ENCODE results near the gene NOS1AP.

NOS1AP gene

DNA sequence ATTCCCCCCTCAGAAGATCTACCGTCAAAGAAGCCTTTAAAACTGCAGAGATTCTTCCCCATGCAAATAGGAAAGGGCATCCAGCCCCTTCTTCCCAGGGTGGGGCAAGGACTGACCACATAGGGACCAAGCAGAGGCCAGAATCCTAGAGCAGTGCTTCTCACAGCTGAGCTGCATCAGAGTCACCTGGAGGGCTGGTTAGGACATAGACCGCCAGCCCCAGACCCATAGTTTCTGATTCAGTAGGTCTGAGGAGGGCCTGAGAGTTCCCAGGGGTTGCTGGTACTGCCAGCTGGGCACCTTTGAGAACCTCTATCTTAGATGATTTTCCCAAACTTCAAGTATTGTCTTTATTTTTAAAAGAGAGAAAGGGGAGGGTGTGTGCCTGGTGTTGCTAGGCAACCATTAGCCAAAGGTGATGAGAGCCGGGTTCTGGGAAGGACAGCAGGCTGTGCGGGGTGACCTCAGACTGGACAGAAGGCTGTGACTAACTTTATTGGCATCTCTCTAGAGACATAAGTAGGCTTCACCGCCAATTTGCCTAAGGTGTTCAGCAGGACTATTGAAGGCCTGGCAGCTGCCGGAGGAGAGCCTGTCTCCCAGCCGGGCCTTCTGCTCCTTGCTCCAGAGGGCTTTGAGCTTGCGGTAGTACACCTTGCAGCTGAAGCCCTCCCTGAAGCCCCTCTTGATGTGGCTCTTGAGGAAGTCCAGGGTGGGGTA lies 304.2 kb downstream of the NOS1AP start:
- DNase-seq: no peak

DNA sequence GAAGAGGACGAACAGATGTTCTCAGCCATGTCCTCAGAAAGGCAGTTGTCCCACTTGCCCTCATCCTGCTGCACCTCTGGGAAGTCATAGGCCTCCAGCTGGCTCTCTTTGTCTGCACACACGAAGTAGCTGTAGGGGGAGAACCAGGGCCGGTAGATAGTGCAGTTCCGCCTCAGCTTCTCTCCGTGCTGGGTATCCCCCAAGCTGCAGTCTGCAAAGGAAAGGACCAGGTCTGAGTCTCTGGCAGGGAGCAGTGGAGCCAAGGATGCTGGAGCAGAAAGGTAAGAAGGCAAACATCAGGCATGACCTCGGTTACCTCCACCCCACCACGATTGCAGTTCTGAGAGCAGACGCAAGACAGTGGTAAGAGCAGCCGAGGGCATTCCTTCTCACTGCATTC lies 304.9 kb downstream of the NOS1AP start:
- DNase-seq: no peak

DNA sequence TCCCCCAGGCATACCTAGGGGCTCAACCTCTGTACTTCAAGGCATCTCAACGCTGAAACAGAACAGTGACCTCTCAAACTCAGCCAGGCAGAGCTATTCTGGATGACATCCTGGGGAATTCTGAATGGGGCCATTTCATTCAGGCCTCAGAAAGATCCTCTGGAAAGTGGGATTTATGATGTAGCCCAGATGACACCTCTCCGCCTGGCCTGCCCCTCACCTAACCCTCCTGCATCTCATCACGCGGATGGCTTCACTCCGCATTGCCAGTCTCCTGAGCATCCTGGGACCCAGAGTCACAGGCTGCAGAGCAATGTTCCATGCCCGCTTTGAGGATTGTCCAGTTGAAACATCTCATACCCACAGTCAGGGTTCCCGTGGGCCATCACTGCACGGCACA lies 306.0 kb downstream of the NOS1AP start:
- no peak for DNase-seq

DNA sequence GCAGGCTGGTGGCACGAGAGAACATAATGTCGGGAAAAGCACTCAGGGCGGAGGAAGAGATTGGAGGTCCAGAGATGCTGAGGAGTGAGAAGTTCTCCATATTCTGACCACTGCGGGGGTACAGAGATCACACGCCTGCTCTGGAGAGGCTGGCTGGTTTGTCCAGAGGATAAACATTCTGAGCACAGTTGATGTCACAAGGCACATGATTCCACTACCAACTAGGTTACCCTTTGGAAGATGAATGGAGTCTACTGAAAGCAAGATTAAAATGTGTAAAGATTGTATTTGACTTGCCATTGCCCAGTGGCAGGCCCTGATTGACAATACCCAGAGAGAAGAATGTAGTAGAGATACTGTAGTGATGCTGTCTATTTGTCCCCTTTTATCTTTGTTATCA lies 307.2 kb downstream of the NOS1AP start, which contains the start of gene SPATA46:
SPATA46 (minus strand) TSS at position 164 of the 400 bp plus-strand sequence; CDS start at position 100, 64 bp downstream.
- DNase-seq: no peak

DNA sequence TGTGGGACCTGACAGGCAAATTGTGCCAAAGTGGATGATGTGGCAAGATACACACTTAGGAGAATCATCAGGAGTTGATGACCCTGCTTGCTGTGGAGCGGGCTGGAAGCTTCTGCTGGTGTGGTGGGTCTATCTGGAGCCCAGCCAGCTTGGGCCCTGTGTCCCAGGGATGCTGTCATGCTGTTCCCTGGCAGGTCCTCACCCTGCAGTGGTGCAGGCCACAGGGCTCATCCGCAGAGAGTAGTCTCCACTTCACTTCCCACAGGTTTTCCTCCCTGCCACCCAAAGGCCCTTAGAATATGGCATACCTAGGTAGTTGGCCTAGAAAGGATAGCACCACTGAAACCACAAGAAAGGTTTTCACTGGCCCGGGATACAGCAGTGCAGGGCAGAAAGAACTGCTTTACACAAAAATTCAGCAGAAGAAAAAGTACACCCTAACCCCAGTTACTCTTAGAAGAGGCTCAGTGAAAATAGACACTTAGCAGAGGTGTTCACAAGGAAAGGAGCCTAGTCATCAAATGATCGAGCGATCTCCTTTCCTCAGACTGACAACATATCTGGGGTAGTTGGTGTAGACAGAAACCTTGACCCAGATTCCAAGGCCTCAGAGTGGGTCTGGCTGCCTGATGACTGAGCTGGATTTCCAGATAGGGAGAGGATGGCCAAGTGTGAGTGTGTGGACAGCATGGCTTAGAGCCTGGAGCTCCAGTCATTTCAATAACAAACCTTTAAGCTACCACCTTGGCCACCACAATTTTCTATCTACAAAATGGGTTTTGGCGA lies 310.8 kb downstream of the NOS1AP start:
- no peak for DNase-seq

DNA sequence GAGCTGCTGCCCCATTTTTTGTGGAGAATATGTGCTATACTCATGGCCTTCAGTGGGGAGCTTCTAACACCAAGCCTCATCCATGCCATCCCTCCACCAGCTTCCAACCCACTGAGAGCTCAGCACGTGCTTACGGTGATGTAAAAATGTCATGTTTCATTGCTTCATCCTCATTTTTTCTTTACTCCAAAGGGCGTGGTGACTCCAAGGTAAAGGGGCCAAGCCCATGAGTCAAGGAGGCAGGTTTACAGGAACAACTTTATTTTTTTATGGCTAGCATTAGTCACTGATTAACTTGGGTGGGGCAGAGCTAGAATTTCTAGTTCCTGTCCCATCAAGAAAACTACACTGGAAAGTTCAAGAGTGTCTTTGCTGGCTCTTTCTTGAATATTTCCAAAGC lies 311.9 kb downstream of the NOS1AP start, which contains the start of gene C1orf226:
C1orf226 (plus strand) TSS at position 346 of the 400 bp plus-strand sequence. CDS start 174 bp downstream, outside the sequence.
- no peak for DNase-seq

DNA sequence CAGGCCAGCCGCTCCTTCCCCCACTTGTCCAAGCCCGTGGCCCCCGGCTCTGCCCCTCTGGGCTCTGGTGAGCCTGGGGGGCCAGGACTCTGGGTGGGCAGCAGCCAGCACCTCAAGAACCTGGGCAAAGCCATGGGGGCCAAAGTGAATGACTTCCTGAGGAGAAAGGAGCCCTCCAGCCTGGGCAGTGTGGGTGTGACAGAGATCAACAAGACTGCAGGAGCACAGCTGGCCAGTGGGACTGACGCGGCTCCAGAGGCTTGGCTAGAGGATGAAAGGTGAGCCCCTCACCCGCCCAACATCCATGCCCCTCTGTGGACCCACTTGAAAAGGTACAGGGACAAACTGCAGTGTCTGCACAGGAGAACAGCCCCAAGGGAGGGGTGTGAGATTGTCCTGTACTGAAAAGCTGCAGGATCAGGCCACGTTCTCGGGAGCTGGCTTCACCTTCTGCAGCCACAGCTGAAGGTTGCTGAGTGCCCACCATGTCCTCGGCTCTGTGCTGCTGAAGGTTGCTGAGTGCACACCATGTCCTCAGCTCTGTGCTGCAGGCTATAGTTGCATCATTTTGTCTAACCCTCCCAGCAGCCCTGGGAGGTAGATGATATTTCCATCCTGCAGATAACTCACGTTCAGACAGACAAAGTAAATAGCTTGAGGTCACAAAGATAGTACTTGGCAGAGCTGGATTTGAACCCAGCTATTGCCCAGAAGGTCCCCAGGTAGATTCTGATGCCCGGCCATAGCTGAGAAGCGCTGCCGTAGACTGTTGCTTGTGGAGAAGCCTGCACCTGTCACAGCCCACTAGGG lies 312.7 kb downstream of the NOS1AP start:
- no peak for DNase-seq

DNA sequence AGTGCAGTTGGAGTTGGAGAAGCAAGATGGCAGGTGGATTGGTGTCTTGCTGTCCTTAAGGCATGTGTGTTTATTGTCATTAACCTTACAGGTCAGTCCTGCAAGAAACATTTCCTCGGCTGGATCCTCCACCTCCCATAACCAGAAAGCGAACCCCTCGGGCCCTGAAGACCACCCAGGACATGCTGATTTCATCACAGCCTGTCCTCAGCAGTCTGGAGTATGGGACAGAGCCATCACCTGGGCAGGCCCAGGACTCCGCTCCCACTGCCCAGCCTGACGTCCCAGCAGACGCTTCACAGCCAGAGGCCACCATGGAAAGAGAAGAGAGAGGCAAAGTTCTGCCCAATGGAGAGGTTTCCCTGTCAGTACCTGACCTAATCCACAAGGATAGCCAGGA lies 313.6 kb downstream of the NOS1AP start:
- DNase-seq: no peak

DNA sequence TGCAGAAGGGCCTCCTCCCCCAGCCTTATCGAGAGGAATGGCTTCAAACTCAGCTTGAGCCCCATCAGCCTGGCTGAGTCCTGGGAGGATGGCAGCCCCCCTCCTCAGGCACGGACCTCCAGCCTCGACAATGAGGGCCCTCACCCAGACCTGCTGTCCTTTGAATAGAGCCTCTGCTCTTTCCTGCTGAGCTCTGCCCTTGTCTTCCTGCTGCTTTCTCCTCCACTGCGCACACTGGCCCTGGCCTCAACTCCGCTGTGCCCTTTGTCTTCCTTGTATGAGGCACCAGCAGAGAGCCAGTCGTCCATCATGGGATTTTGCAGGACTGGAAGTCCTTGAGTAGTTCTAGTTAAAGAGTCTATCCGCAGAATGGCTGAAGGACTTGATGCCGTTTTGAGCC lies 314.0 kb downstream of the NOS1AP start:
- no peak for DNase-seq

DNA sequence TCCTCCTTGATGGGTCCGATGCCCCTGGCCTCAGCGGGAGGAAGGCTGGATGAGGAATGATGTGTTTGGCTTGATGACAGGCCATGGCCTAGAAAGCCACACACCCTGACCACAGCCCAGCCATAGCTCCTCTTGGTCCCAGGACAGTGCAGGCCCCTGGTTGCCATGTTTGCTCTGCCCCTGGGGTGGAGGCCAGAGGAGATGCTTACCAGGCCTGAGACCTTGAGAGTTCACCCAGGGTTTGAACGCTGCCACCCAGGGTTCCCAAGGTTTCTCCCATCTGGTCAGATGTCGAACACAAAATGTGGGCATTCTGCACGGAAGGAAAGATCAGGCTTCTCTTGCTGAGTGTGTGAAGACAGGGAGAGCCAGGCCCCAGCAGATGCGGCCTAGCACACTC lies 314.6 kb downstream of the NOS1AP start:
- DNase-seq: no peak

DNA sequence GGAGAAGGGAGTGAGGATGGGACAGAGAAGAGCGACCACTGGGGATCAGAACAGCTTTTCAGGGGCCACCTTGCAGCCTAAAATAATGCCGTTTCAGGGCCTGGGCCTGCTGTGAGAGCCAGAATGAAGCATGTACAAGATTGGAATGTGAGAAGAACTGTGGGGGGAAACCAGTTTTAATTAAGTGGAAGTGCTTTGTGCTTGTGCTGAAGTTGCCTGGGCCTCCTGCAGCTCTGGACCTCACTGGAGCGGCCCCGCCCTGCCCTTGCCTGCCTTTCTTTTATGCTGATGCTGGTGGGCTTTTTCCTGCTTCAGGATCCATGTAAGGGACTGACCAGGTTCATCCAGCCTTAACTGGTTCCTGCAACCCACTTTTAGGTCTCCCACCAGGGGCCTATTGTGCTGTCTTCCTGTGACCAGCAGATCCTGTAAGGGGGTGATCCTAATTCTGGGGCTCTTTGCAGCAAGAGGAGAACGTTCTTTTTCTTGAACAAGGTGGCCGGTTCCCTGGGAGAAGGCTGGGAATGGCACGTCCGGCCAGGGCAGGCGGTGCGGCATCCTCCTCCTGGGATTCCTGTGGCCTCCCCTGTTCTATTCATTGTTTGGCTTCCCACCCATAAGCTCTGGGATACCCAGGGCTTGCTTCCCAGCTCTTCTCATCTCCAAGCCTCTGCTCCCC lies 315.2 kb downstream of the NOS1AP start:
- DNase-seq: no peak

DNA sequence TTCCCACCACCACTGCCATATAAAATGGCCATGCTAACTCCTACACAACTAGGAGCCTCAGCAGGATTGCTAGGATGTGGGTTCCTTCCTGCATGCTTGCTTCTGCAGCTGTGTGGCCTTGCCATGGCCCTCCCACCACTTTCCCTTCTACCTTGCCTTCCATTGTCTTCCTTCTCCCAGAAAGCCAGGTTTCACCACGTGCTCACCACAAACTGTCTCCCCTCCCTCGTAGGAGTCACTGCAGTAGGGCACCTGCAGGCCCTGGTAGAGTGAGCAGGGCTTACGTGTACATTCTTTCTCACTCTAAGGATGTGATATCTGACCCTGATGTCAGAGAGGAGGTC lies 315.8 kb downstream of the NOS1AP start:
- DNase-seq: no peak

DNA sequence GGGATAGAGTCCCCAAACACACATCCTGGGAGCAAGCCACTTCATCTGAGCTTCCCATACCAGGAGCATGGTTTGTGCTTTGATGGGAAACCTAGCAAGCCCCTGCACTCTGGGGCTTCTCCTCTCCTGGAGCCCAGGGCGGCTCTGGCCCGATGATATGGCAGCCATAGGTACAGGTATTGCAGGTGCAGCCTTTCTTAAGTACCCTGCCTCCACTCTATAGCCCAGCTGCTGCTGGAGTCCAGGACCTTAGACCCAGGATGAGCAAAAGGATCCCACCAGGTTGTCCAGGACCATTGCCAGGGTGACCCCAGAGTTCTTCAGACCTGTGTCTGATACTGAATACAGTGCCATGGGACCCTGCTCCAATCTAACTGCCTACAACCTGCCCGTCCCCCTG lies 316.2 kb downstream of the NOS1AP start:
- no peak for DNase-seq

DNA sequence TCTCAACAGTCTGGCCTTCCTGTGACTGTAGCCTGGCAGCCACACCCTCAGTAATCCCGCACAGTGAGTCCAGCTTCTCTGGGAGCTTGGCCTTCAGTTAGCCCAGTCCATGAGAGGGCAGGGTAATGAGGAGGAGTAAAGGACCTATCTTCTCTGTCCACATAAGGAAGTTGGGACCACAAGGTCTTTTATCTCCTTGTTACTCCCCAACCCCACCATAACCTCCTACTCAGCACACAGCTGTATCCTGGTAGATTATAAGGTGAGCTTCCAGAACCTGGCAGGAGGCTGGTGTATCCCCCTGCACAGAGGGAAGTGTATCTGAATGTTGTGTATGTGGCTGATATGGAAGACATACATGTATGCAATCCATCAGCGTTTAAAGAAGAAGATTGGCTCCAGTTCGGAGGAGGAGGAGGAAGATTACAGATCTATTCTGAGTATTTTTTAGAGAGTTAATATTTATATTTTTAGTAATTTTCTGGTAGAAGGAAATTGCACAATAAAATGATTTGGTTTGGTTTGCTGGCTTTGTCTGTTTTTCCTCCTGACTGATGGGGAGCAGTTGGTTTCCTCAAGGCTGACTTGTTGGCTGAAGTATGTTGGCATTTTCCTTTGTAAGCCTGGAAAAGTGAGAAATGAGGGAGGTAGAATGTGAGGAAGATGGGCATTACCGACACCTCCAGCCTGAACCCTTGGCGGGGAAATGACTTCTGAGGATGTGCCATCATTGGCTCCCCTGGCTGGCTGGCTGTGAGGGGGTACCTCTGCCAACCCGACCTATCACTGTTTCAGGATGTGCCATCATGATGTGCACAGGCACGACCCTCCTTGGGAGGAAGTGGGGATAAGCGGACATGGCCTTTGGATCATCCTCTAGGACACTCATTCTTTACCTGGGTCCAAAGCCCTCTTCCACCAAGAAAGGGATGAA lies 317.1 kb downstream of the NOS1AP start:
- no peak for DNase-seq

DNA sequence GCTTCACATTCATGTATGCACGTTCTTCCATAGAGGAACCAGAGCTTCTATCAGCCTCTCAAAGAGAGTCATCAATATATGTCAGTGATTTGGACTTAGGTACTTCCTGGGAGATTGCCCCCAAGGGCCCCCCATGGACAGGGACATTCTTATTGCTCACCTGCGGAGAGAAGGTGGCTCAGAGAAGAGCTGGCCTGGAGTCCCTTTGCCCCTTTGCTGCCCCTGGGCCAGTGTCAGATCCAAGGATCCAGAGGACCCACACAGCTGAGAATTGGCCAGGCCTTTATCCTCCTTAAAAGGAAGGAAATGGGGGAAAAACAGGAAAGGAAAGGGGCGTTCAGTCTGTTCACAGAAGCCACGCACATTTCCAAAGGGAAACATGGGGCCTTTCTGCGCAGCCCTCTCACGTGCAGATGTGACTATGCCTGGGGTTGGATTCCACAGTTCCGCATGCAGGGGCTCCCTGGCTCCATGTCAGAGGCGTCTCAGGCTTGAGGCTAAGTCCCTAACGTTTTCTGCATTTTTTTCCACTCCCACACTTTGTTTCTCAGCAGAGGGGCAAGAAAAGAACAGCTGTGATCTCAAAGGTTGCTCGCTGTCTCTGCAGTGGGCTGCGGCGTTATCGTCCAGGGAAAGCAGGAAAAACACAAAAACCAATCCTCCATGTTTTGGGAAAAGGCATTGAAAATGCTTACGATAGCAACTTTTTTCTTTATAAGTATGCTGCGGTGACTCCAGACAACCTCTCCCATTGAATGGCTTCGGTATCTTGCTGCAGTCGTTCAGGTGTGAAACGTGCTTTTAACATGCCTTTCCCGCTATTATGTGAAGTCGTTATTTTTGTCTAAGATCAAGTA lies 318.0 kb downstream of the NOS1AP start:
- no peak for DNase-seq

DNA sequence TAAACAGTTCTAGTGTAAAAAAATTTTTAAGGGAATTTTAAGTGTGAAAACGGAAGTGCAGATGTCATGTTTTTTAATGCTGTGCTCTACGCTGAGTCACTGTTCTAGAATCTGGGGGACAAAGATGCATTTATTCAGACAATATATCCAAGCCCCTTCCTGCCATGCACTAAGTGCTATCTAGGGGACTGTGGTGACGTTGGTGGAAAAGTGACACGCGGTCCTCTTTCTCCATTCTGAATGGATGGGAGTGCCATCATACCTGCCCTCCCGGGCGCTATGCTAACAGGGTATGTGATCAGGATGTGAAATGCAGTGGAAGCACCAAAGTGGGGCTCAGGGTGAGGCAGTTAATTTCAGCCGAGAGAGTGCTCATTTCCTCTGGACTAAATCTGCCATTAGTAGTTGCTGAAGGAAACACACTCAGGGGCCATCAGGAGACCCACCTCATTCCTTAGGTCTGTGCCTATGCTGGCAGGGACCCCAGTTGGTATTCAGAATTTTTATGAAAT lies 318.6 kb downstream of the NOS1AP start:
- DNase-seq: no peak

DNA sequence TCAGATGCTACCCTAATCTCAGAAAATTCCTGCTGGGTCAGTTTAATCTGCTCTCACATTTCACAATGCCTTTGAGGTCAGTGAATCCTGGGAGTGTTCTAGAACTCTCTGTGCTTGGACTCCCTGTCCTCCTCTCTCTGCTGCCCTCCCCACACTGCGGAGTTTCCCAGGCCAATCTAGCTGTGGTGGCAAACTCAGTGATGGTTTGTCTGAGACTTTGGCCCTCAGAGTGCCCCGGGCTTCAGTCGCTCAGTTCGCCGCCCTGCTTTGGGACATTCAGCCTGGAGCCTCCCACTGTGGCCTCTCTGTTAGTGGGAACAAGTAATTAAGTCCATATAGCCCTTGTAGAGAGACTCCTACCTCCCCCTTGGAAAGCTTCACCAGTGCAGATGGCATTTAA lies 319.1 kb downstream of the NOS1AP start:
- DNase-seq: no peak

DNA sequence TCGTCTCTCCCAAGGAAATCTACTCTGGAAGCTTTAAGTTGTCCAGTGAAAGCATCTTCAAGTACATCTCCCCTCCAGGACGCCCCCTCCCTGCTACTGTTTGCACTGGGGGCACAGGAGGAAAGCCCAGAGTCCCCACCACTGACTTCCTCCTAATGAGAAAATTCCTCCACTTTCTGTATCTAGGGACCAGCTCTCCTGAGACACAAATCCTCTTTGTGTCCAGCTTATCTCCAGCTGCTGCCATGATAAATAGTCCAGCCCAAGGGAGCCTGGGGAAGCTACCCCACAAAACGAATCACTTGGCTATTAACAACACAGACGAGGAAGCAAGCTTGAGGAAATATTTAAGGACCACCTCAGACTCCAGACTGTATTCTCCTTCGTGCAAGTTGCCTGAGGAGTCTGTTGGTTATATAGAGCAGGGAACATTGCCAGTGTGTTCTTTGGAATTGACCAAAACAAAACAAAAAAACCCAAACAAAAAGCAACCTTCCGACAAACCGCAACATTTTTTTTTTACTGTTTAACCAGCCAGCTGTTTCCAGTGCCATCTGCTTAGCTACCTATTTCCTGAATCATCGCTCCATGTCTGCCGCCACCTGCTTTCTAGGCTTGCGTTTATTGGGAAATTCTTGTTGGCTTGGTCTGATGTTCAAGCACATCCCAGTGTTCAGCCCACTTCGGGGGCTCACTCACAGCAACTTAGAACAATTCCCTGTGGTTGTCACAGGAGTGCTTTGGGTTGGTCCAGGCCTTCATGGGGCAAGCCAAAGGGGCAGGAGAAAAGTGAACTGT lies 319.7 kb downstream of the NOS1AP start:
- DNase-seq: no peak

DNA sequence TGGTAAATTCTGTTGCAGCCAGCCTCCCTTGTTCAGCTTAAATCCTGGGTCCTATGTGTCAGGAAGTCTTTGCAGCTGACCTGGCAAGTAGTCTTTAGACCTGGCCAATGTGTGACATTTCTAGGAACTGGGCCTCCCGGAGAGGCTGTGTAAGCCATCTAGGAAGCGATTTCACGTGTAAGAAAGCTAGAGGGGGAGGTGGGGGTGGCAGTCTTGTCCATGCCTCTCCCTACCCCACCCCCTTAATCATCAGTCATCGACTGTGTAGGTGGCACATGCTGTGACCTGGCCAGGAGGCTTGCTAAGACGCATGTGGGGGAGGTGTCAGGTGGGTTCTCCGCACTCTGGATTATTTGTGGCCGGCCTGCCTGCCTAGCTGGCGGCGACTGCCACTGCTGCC lies 320.5 kb downstream of the NOS1AP start:
- DNase-seq: no peak
